HepG2 (cell line): ENCODE results near the gene KIAA1958. TPM values are rescaled to one million over a fixed set of nuclear protein-coding genes. Genes with fewer than 3 reads are reported as not detected.
A peak's percentile ranks its signal among the peaks of the same experiment; 100 is the strongest.

Experiments
- CREM ChIP-seq, 2 experiments: sonication (generic) in 1 of 2; formaldehyde crosslinking in 1 of 2; IDR thresholded peaks; 2 replicates each; pipeline versions ENCODE4 v1.4.0 to v1.6.1; 2016 to 2020; ENCODE audit warnings: antibody characterized with exemption in 1 of 2, mild to moderate bottlenecking in 1 of 2, missing genetic modification reagents in 1 of 2
- PRPF4 ChIP-seq: fragments of 200-400 bp; formaldehyde crosslinking; IDR thresholded peaks from 2 replicates; pipeline ENCODE4 v1.6.1; 2016; ENCODE audit warnings: low read length, low read depth; ENCODE audit not compliant: poor library complexity, severe bottlenecking
- SOX13 ChIP-seq, 3 experiments: fragments of 450-650 bp in 1 of 3; sonication (generic) in 1 of 3; formaldehyde crosslinking in 1 of 3; IDR thresholded peaks in 2 of 3; conservative IDR thresholded peaks in 1 of 3; 2 replicates each; pipeline versions ENCODE4 v1.5.0 to v1.6.1; 2016 to 2020; ENCODE audit warnings: antibody characterized with exemption in 1 of 3, mild to moderate bottlenecking in 1 of 3, missing compliant biosample characterization in 1 of 3, missing genetic modification reagents in 1 of 3, moderate library complexity in 1 of 3
- SOX5 ChIP-seq: IDR thresholded peaks from 2 replicates; pipeline ENCODE4 v1.6.1; 2016; ENCODE audit warnings: borderline replicate concordance
- ZNF773 ChIP-seq: sonication (generic); formaldehyde crosslinking; IDR thresholded peaks from 2 replicates; pipeline ENCODE4 v1.4.0; 2020; ENCODE audit warnings: missing genetic modification reagents, borderline replicate concordance
- polyA plus RNA-seq, 8 experiments: library from polyadenylated mRNA; depleted of rRNA in 3 of 8; stranded (reverse) in 7 of 8; unstranded in 1 of 8; fragments of >200 nt; fragmentation: Illumina TruSeq in 4 of 8; extraction: Trizol in 4 of 8; gene quantifications; 2 replicates each; pipeline versions ENCODE4 v1.2.1 to v1.2.3, GENCODE V29; 2011 to 2016; ENCODE audit warnings: low read depth in 4 of 8, missing spikeins in 1 of 8, mixed read lengths in 1 of 8; ENCODE audit not compliant: insufficient read depth in 1 of 8
- total RNA-seq, 5 experiments: library from RNA; depleted of rRNA; stranded (reverse); fragments of >200 nt; fragmentation: Illumina TruSeq; extraction: Trizol; gene quantifications; 2 replicates each; pipeline ENCODE4 v1.2.3, GENCODE V29; 2016; ENCODE audit warnings: low read depth in 1 of 5
- TF ChIP-seq, protein P1 (sequence below): sonication (generic); formaldehyde crosslinking; IDR thresholded peaks from 2 replicates; pipeline ENCODE4 v1.5.1; 2020; ENCODE audit warnings: mild to moderate bottlenecking, missing genetic modification reagents, borderline replicate concordance
- TF ChIP-seq, protein P2 (sequence below): sonication (generic); formaldehyde crosslinking; IDR thresholded peaks from 2 replicates; pipeline ENCODE4 v1.4.0; 2020; ENCODE audit warnings: missing genetic modification reagents
- TF ChIP-seq, protein P3 (sequence below): sonication (generic); formaldehyde crosslinking; IDR thresholded peaks from 2 replicates; pipeline ENCODE4 v1.8.0; 2022; ENCODE audit warnings: mild to moderate bottlenecking, missing genetic modification reagents; ENCODE audit not compliant: insufficient replicate concordance

Gene KIAA1958
- total and polyA plus RNA-seq, 2 of the 13 experiments (the other 11 are each of a cell fraction or from before 2014, with no cell fraction given): 8.5 to 10.3 TPM

DNA sequence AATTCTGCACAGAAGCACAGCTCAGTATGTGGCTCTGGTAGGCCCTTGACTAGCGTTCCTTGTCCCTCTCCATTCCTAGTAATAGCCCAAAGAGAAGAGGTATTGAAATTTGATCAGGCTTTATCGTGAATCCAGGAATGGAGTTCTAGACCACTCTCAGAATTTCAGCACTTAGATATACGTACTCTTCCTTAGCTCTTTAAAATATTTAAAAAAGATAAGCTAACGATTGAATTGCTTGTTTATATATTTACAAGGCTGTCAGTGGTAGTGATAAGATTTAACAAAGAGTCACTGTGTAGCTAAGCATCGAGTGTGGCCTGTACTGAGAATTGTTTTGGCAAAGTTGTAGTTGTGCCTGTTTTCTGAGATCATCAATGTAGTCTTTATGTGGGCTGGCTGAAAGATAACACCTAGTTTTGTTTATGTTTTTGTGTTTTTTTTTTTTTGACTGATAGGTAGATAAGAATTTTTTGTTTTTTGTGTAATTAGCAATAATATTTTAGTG, 2.5 kb downstream of the KIAA1958 start (continued):
- TF ChIP-seq, protein P1, sequence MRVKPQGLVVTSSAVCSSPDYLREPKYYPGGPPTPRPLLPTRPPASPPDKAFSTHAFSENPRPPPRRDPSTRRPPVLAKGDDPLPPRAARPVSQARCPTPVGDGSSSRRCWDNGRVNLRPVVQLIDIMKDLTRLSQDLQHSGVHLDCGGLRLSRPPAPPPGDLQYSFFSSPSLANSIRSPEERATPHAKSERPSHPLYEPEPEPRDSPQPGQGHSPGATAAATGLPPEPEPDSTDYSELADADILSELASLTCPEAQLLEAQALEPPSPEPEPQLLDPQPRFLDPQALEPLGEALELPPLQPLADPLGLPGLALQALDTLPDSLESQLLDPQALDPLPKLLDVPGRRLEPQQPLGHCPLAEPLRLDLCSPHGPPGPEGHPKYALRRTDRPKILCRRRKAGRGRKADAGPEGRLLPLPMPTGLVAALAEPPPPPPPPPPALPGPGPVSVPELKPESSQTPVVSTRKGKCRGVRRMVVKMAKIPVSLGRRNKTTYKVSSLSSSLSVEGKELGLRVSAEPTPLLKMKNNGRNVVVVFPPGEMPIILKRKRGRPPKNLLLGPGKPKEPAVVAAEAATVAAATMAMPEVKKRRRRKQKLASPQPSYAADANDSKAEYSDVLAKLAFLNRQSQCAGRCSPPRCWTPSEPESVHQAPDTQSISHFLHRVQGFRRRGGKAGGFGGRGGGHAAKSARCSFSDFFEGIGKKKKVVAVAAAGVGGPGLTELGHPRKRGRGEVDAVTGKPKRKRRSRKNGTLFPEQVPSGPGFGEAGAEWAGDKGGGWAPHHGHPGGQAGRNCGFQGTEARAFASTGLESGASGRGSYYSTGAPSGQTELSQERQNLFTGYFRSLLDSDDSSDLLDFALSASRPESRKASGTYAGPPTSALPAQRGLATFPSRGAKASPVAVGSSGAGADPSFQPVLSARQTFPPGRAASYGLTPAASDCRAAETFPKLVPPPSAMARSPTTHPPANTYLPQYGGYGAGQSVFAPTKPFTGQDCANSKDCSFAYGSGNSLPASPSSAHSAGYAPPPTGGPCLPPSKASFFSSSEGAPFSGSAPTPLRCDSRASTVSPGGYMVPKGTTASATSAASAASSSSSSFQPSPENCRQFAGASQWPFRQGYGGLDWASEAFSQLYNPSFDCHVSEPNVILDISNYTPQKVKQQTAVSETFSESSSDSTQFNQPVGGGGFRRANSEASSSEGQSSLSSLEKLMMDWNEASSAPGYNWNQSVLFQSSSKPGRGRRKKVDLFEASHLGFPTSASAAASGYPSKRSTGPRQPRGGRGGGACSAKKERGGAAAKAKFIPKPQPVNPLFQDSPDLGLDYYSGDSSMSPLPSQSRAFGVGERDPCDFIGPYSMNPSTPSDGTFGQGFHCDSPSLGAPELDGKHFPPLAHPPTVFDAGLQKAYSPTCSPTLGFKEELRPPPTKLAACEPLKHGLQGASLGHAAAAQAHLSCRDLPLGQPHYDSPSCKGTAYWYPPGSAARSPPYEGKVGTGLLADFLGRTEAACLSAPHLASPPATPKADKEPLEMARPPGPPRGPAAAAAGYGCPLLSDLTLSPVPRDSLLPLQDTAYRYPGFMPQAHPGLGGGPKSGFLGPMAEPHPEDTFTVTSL (CRISPR knock-in tag): no peak
- TF ChIP-seq ZNF773 (CRISPR knock-in tag) (no peak), CREM (IDR thresholded peaks at IDR 0.05) (peak; percentile 35; the same call in 1 of the 2 replicates), CREM (CRISPR knock-in tag; IDR thresholded peaks at IDR 0.05) (no peak), SOX13 (IDR thresholded peaks at IDR 0.05) (no peak), SOX13 (CRISPR knock-in tag; conservative IDR thresholded peaks at IDR 0.05 in 1 of 2, IDR thresholded peaks at IDR 0.05 in 1 of 2) (peak in 1 of 2 experiments; percentile 67; a peak in 2 of 4 replicates), PRPF4 (no peak), SOX5 (CRISPR knock-in tag) (0 out of 2 replicates have a peak, but pooled peaks have one; percentile 29)
- TF ChIP-seq, protein P2, sequence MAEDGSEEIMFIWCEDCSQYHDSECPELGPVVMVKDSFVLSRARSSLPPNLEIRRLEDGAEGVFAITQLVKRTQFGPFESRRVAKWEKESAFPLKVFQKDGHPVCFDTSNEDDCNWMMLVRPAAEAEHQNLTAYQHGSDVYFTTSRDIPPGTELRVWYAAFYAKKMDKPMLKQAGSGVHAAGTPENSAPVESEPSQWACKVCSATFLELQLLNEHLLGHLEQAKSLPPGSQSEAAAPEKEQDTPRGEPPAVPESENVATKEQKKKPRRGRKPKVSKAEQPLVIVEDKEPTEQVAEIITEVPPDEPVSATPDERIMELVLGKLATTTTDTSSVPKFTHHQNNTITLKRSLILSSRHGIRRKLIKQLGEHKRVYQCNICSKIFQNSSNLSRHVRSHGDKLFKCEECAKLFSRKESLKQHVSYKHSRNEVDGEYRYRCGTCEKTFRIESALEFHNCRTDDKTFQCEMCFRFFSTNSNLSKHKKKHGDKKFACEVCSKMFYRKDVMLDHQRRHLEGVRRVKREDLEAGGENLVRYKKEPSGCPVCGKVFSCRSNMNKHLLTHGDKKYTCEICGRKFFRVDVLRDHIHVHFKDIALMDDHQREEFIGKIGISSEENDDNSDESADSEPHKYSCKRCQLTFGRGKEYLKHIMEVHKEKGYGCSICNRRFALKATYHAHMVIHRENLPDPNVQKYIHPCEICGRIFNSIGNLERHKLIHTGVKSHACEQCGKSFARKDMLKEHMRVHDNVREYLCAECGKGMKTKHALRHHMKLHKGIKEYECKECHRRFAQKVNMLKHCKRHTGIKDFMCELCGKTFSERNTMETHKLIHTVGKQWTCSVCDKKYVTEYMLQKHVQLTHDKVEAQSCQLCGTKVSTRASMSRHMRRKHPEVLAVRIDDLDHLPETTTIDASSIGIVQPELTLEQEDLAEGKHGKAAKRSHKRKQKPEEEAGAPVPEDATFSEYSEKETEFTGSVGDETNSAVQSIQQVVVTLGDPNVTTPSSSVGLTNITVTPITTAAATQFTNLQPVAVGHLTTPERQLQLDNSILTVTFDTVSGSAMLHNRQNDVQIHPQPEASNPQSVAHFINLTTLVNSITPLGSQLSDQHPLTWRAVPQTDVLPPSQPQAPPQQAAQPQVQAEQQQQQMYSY (CRISPR knock-in tag): peak; percentile 28; the same call in 1 of the 2 replicates
- TF ChIP-seq, protein P3, sequence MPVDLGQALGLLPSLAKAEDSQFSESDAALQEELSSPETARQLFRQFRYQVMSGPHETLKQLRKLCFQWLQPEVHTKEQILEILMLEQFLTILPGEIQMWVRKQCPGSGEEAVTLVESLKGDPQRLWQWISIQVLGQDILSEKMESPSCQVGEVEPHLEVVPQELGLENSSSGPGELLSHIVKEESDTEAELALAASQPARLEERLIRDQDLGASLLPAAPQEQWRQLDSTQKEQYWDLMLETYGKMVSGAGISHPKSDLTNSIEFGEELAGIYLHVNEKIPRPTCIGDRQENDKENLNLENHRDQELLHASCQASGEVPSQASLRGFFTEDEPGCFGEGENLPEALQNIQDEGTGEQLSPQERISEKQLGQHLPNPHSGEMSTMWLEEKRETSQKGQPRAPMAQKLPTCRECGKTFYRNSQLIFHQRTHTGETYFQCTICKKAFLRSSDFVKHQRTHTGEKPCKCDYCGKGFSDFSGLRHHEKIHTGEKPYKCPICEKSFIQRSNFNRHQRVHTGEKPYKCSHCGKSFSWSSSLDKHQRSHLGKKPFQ: no peak
